GM18873 (cell line): ENCODE data around the gene CACNA1B.

Experiments
- ATAC-seq: cut with Tn5 transposase; IDR thresholded peaks from one replicate; pipeline ENCODE4 v1.9.1; 2021; ENCODE audit warnings: mild to moderate bottlenecking, moderate library complexity, moderate number of reproducible peaks; ENCODE audit not compliant: unreplicated experiment, low FRiP score

The CACNA1B gene

DNA sequence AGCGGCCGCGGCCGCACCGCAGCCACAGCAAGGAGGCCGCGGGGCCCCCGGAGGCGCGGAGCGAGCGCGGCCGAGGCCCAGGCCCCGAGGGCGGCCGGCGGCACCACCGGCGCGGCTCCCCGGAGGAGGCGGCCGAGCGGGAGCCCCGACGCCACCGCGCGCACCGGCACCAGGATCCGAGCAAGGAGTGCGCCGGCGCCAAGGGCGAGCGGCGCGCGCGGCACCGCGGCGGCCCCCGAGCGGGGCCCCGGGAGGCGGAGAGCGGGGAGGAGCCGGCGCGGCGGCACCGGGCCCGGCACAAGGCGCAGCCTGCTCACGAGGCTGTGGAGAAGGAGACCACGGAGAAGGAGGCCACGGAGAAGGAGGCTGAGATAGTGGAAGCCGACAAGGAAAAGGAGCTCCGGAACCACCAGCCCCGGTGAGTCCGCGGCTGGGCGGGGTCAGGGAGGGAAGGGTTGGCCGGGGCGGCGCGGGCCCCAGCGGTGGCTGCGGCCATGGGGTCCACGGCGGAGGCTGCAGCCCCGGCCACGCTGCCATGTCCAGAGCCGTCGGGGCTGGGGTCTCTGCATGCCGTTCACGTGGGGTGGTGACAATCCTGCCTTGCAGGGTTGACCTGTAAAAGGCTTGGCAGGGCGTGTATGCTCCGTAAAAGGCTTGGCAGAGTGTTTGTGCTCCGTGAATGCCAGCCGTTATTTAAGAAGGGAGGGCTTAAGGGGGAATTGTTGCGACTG, 146.0 kb downstream of the CACNA1B start:
- no peak for ATAC-seq

- no peak for ATAC-seq
Observed at GRCh38 chr9:138024131-138024530, 146.5 kb downstream of the CACNA1B start.

DNA sequence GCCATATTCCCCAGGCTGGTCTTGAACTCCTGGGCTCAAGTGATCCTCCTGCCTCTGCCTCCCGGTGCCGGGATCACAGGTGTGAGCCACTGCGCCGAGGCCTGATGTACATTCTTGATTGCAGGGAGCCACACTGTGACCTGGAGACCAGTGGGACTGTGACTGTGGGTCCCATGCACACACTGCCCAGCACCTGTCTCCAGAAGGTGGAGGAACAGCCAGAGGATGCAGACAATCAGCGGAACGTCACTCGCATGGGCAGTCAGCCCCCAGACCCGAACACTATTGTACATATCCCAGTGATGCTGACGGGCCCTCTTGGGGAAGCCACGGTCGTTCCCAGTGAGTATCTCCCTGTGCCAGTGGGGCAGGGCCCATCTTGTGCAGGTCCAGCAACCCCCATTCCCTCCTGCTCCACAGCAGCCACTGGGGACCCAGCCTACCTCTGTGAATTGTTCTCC, 147.3 kb downstream of the CACNA1B start:
- no peak for ATAC-seq

- ATAC-seq: no peak
Observed at GRCh38 chr9:138025417-138025816, 147.8 kb downstream of the CACNA1B start.

GRCh38 chr9:138025908-138026307, 148.3 kb downstream of the CACNA1B start:
- no peak for ATAC-seq

GRCh38 chr9:138028596-138028995, 151.0 kb downstream of the CACNA1B start:
- ATAC-seq: no peak

- no peak for ATAC-seq
Observed at GRCh38 chr9:138031186-138031585, 153.6 kb downstream of the CACNA1B start.

DNA sequence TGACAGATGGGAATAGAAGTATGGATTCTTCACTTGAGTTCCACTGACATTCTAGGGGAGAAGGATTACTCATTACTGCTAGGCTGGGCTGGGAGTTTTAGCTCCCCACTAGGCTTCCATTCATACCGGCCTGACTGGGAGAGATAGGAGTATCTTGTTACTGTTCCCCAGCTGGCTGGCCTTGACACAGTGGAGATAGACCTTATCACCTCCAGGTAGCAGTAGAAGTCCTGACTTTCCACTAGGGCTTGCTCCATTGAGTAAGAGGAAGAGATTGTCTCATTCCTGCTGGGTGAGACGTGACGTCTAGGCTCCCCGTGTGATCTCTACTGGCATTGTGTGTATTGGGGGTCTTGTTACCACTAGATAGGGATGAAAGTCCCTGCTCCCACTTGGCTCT, 156.4 kb downstream of the CACNA1B start:
- ATAC-seq: no peak

GRCh38 chr9:138037140-138037539, 159.6 kb downstream of the CACNA1B start:
- ATAC-seq: no peak

- no peak for ATAC-seq
Observed at GRCh38 chr9:138038244-138038671, 160.7 kb downstream of the CACNA1B start.

DNA sequence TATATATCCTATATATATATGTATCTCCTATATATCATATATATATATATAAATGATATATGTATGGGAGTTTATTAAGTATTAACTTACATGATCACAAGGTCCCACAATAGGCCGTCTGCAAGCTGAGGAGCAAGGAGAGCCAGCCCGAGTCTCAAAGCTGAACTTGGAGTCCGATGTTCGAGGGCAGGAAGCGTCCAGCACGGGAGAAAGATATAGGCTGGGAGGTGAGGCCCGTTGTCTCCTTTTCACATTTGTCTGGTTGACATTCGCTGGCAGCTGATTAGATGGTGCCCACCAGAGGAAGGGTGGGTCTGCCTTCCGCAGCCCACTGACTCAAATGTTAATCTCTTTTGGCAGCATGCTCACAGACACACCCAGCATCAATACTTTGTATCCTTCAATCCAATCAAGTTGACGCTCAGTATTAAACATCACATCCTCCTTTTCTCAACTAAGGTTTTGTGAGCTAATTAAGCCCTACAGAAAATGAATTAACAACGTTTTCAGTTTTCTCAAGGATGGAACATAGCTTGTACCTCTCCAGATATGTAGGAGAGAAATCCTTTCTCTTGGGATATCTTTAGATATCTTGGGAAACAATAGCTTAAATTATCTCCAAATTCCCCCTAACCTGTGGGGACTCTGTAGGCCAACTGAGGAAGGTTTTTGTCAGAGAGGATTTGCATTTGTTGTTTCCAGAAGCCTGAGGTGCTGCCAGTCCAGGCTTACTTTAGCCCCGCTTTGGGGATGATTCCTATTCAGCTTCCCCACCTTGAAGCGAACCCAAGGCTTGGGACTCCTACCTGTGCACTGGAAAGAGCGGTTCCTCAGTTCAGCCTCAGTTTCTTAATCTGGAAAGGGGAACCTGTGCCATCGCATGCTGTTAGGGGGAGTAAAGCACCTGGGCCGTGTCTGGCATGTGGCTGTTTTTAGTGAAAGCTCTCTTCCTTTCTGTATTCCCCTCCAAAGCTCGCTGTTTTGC, 163.2 kb downstream of the CACNA1B start:
- ATAC-seq: no peak

GRCh38 chr9:138042146-138042545, 164.6 kb downstream of the CACNA1B start:
- ATAC-seq: no peak

DNA sequence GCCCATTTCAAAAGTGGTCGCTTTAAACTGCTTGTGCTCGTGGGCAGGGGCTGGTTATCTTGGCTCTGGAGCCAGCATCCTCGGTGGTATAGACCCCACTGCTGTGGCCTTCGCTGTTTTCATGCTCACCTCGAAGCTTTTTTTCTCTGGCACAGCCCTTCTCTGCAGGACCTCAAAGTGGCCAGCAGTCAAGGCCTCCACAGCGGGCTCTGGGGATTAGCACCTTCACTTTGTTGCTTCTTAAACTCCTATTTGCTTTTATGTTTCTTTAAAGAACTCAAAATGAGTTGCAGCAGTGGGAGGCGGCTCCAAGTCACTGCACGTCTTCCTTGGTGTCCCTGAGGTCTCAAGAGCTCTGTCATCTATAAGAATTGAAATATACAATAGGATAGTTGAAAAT, 165.1 kb downstream of the CACNA1B start:
- no peak for ATAC-seq

- ATAC-seq: no peak
Observed at GRCh38 chr9:138043061-138043410, 165.5 kb downstream of the CACNA1B start.

DNA sequence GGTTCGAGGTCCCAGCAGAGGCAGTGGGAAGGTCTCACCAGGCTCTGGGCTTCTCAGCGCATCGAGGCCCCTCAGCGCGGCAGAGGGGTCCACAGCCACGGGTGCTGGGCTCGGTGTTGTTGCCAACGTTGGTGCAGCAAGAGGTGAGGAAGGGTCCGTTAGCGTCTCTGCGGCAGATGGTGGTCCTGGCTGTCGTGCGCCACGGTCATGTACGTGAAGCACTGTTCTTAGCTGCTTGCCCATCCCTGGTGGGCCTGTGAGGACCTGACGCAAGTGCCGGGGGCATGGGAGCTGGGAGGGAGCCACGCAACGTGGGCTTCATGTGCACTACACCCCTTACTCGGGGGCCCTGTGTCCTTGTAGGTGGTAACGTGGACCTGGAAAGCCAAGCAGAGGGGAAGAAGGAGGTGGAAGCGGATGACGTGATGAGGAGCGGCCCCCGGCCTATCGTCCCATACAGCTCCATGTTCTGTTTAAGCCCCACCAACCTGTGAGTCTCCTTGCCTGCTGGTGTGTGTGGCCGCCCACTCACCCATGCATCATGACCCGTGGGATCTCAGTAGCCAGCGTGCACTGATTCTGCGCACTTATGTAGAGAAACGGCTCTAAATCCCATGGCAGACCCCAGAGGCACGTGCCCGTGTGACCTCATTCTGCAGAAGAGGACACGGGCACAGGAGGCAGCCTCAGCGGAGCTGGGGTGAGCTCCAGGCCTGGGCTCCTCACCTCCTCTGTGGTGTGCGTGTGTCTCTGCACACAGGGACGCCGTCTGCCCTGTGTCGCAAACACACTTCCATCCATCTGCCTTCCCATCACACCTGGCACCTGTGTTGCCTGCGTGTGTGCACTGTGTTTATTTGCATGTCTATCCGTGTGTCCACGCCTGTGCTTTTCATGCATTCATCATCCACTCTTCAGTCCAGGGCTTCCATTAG, 166.1 kb downstream of the CACNA1B start:
- no peak for ATAC-seq

GRCh38 chr9:138044485-138045383, 167.2 kb downstream of the CACNA1B start:
- no peak for ATAC-seq

DNA sequence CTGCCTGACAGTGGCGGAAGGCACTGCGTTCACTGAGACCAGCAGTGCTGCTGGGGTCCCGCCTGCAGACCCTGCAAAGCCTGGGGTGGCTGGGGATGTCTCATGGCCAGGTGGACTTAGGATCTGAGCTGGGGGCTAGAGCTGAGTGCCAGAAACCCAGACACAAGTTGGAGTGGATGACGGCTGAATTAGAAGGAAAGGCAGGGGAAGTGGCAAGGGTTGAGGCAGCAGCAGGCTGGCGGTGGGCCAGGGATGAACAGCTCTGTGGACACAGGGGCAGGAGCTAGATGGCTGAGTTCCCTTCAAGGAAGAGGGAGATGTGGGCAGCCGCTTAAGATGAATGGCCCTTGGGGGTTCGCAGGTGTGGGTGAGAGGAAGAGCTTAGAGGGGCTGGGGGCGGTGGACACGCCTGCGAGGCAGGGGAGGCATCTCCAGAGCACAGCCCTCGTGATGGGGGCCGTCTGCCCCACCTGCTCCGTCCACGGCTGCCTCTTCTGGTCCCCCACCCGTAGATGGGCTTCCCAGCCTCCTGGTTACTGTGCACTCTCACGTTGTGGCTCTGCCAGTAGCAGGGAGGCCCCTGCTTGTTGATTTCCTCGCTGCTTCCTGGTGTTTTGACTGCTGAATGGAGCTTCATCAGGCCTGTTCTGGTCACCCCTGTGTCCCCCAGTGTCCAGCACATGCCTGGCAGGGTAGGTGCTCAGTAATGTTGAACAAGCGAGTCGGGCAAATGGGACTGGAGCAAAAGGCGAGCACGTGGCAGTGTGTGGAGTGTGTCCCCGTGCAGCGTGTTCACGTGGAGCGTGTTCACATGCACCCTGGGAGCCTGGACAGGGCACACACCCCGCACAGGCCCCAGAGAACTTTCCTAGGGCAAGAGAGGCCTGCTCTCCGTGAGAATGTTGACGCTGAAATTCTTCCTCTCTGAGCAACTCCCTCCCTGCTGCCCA, 168.2 kb downstream of the CACNA1B start:
- no peak for ATAC-seq

GRCh38 chr9:138046641-138047301, 169.2 kb downstream of the CACNA1B start:
- no peak for ATAC-seq
